ENCODE data around the gene FSCN2.

DNA sequence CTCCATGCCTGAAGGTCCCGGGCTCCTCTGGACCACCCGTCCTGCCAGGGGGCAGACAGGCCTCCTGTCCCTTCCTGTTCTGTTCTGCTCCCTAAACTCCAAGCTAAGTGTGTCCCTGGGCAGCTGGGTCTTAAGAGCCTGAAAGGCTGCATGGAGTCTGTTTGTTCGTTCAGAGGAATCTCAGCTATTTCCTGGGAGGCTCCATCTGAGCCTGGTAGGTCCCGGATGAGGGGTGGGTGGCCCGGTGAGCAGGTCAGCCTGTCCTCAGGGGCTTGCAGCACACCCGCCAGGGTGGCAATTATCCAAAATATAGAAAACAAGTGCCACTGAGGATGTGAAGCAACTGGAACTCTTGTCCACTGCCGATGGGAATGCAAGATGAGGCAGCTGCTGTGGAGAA, 28.1 kb upstream of the FSCN2 start:
- TF ChIP-seq CSDC2 (CRISPR knock-in tag; IDR thresholded peaks at IDR 0.05) (no peak), PATZ1 (CRISPR knock-in tag; IDR thresholded peaks at IDR 0.05; ENCODE audit: borderline replicate concordance) (no peak), SNAI2 (CRISPR knock-in tag; IDR thresholded peaks at IDR 0.05) (no peak), ZNF8 (CRISPR knock-in tag; IDR thresholded peaks at IDR 0.05) (no peak), PPARA (CRISPR knock-in tag; IDR thresholded peaks at IDR 0.05; ENCODE audit: borderline replicate concordance) (no peak), ARNTL (CRISPR knock-in tag; IDR thresholded peaks at IDR 0.05; ENCODE audit: borderline replicate concordance, low read depth) (no peak), BACH2 (CRISPR knock-in tag; IDR thresholded peaks at IDR 0.05; ENCODE audit: borderline replicate concordance) (no peak), ZNF70 (CRISPR knock-in tag; IDR thresholded peaks at IDR 0.05) (no peak)
